KBM-7 (cell line): ENCODE measurements around the gene TBC1D10A.
"Not testable (repeated sequence)": the region's sequence is repeated elsewhere in the genome, so short reads cannot be mapped to it uniquely, and the experiment has no call there.

Experiments
- DNase-seq: peaks from one replicate; pipeline ENCODE4 v3.0.0-alpha.2; 2015
- in situ Hi-C: fragments of 300-500 bp; cut with MboI; formaldehyde crosslinking; loops from 2 replicates; pipeline ENCODE4 v1.14.3; 2020; ENCODE audit warnings: low sequenced_read_pairs, low pct_unique_long_range_greater_than_20kb, mixed read lengths

The TBC1D10A gene

GRCh38 chr22:30351226-30351625 is 24.5 kb upstream of the TBC1D10A start:
- in situ Hi-C loops: no loop called here

GRCh38 chr22:30348809-30349208 is 22.1 kb upstream of the TBC1D10A start:
- in situ Hi-C loops: no loop called here
- DNase-seq: no peak

More at GRCh38 chr22:30351226-30351625, 24.5 kb upstream of the TBC1D10A start:
- DNase-seq: no peak

- in situ Hi-C loops: no loop called here
- no peak for DNase-seq
Measured at GRCh38 chr22:30348404-30348803, 21.7 kb upstream of the TBC1D10A start.

DNA sequence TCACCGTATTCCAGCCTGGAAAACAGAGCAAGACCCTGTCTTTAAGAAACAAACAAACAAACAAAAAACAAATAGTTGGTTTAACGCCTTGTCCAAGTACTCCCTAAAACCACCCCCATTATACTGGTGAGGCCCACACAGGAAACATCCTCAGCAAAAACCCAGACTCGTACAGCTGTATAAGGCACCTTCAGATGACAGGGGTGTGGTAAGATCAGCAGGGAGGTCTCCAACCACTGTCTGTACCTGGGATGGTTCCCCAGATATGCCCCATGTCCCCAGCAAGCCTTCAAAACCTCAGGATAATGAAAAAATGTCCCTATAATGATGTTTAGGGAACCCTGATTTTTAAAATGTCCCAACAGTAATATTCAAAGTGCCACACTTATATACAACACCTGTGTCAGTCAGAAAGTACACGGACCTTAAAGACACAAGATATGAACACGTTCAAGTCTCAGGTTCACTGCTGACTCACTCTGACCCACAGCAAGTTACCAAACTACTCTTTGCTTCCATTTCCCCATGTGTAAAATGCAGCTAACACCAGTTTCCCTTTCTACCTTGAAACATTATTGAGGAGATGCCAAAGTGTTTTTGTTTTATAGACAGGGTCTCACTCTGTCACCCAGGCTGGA is 20.6 kb upstream of the TBC1D10A start:
- no peak for DNase-seq

DNA sequence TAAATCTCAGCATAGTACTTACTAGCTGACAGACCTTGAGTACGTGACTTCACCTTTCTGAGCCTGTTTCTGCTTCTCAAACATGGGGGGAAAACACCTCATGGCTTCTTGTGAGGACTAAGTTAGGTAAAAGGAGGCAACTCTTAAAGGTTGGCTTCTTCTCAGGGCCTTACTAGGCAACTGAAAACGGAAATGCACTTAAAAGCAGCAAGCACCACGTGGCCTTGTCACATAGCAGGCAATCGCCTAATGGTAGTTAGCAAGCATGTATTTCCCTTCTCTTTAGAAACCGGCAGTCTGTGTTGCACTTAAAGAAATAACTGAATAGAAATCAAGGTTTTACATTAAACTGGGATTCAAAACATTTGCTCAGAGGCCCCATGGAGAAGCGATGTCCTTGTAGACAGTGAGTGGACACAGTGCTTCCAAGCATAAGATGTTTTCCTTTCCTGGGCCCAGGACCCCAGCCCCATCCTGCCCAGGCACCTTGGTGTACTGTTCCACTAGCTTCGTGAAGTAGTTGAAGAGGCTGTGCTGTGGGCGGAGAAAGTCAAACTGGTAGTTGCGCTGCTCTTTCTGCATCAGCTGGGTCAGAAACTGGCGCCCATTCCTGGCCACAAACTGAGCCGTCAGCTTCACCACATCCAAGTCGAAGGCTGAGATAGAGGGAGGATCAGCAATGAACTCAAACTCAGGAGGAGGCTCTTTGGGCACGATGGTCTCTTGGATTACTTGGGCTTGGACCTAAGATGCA is 17.9 kb upstream of the TBC1D10A start:
- no peak for DNase-seq
- in situ Hi-C loops: no loop called here

More for the DNA sequence above, 20.6 kb upstream of the TBC1D10A start:
- in situ Hi-C loops: no loop called here

- in situ Hi-C loops: no loop called here
- no peak for DNase-seq
Measured at GRCh38 chr22:30340911-30341685, 14.4 kb upstream of the TBC1D10A start.

DNA sequence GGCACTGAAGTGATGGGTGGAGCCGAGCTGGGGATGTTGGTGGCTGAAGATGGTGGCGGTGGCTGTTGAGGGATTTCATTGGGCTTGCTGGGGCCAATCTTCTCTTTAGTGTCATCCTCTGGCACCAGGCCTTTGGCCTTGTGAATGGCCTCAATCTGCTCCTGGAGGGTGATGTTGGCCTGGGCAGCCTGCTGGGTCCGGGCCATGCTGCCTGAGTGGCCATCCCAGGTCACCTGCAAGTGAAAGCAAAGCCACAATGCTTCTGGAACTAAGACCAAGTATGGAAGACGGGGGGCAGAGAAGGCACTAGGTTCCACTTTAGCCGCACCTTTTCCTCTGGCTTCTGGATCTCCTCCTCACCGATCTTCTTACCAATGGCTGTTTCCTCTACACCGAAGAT is 12.1 kb upstream of the TBC1D10A start:
- in situ Hi-C loops: no loop called here
- no peak for DNase-seq

DNA sequence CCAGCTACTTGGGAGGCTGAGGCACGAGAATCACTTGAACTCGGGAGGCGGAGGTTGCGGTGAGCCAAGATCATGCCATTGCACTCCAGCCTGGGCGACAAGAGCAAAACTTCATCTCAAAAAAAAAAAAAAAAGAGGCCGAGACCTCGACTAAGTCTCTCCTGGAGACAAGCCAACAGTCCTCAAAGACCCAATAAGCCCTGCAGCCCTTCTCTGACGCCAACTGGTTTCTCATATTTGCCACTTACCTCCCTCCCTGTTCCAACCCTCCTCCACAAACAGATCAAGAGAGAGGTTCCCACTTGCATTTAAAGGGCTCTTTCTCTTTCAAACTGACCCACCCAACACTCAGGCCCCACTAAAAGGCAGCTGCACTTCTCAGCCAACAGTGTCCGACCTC is 11.6 kb upstream of the TBC1D10A start:
- DNase-seq, in situ Hi-C loops: not testable (repeated sequence)

DNA sequence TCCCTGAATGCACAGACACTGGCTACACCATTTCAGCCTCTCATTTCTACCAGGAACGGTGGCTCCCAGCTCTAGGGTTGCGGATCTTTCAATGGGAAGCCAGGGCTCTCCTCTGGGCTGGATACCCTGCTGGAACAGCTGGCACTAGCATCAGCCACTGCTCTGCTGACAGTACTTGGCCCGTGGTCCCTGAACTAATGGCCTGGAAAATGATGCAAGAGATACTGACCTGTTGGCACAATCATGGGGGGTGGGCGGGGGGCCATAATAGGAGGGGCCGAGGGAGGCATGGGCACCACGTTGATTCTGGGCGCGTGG is 10.7 kb upstream of the TBC1D10A start:
- in situ Hi-C loops: no loop called here

GRCh38 chr22:30336752-30337460 is 10.2 kb upstream of the TBC1D10A start:
- DNase-seq: no peak
- in situ Hi-C loops: no loop called here

More for the DNA sequence above, 10.7 kb upstream of the TBC1D10A start:
- no peak for DNase-seq

GRCh38 chr22:30335236-30335635 is 8.5 kb upstream of the TBC1D10A start:
- in situ Hi-C loops: no loop called here
- no peak for DNase-seq

GRCh38 chr22:30334646-30335045 is 7.9 kb upstream of the TBC1D10A start:
- in situ Hi-C loops: no loop called here
- DNase-seq: no peak

- DNase-seq: no peak
- in situ Hi-C loops: no loop called here
Measured at GRCh38 chr22:30333707-30334087, 7.0 kb upstream of the TBC1D10A start.

GRCh38 chr22:30332994-30333706 is 6.4 kb upstream of the TBC1D10A start:
- DNase-seq: no peak
- in situ Hi-C loops: no loop called here

GRCh38 chr22:30332551-30332950 is 5.8 kb upstream of the TBC1D10A start:
- no peak for DNase-seq
- in situ Hi-C loops: no loop called here

GRCh38 chr22:30328466-30329049 is 1.8 kb upstream of the TBC1D10A start:
- no peak for DNase-seq
- in situ Hi-C loops: no loop called here

DNA sequence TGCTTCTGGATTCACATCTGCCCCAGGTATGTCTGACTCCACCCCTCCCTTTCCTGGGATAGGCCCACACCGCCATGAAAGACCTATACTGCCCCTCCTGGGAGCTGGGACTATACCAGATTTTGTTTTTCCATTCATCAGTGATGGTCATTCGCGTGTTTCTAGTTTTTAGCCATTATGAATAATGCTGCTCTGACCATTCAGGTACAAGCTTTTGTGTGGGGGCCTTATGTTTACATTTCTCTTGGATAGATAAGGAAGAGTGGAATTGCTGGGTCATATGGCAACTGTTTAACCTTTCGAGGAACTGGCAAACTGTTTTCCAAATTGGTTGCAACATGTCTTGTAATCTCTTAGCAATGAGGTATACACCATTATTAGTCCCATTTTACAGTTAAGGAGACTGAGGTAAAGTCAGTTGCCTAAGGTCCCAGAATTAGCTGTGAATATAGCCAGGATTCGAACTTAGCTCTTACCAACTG is 1.2 kb upstream of the TBC1D10A start:
- DNase-seq: no peak
- in situ Hi-C loops: no loop called here

- in situ Hi-C loops: no loop called here
- DNase-seq: no peak
Measured at GRCh38 chr22:30326255-30326705, 461 bp downstream of the TBC1D10A start.
